HTR-8/SVneo (cell line): ENCODE results near the gene EGFL8.
"Not testable (repeated sequence)": the region's sequence is repeated elsewhere in the genome, so short reads cannot be mapped to it uniquely, and the experiment has no call there.

ENCODE experiments used
- DNase-seq: peaks from one replicate; pipeline ENCODE4 v3.0.0; 2011; ENCODE audit warnings: low spot score, mixed read lengths; ENCODE audit not compliant: insufficient read length
- FAIRE-seq: peaks from 2 replicates; lab custom pipeline; 2011; peaks lifted over from hg19 to GRCh38; lab: Jason Lieb, UNC

EGFL8 gene

DNA sequence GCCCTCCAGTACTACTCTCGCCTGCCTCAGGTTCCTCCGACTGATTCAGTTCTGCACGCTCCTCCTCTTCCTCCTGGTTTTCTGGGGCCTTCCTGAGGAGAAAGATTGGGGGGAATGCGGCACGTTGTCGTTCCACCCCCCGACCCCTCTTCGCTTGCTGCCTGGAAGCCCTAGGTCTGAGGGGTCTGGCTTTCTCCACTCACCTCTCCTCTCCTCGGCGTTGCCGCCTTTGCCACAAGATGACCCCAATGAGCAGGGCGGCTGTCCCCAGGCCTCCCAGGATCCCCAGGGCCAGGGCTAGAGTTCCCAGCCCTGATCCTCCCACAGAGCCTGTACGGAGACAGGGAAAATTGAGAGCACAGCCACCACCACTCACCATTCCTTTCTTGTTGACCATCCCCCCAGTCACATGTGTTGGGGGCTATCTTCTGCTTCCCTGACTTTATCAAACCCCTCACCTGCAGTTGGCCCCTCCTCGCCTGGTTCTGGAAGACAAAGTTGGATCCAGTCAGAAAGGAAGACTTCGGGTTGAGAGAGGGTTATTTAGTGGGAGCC, 16.8 kb downstream of the EGFL8 start:
- DNase-seq (no peak), FAIRE-seq (no peak)

DNA sequence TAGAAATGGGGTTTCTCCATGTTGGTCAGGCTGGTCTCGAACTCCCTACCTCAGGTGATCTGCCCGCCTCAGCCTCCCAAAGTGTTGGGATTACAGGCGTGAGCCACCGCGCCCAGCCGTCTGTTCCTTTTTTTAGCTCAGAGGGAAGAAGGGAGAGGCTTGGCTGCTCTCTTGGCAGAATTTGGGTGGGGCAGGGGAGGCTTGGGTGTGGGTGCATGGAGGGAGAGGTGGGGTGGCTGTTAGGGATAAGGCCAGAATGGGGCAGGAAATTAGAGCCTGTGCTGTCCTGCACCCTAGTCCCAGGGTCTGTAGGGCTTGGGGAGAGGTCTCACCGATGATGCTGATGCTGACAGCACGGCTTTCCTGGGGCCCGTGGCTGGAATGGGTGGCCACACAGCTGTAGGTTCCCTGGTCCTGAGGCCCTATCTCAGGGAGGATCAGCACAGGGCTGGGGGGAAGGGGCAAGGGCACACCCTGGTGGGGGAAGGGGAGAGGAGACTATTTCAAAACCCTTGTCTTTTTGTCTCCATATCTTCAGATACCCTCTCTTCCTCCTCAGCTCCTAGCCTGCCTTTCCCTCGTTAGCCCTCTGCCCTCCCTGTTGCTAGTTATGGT, 17.6 kb downstream of the EGFL8 start:
- DNase-seq (no peak), FAIRE-seq (no peak)

GRCh38 chr6:32182555-32182981, 18.2 kb downstream of the EGFL8 start:
- no peak for DNase-seq
- FAIRE-seq, result no peak

DNA sequence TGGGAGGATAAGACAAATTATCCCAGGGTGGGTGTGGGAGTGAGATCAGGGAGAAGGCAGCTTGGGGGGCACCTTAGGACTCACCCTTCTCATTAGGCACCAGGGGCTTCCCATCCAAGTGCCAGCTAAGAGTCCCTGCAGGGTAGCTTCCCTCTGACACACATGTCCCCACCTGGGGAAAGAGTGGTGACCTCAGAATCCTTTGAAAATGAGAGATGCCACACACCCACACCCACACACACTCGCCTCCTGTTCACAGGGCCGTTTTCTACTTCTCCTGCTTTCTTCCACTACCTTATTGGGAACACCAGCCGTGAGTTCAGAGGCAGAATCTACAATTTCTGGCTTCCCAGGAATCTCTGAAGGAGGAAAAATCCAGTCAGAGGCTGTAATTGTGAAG, 18.6 kb downstream of the EGFL8 start:
- DNase-seq (no peak), FAIRE-seq (no peak)

GRCh38 chr6:32183483-32184083, 19.2 kb downstream of the EGFL8 start:
- FAIRE-seq (no peak), DNase-seq (no peak)

- FAIRE-seq (no peak), DNase-seq (no peak)
Measured at GRCh38 chr6:32184084-32184640, 19.8 kb downstream of the EGFL8 start, which contains the start of gene AGER. Gene AGER, minus strand, starts transcription at chr6:32184253. Its CDS starts 31 bp downstream, at chr6:32184222.

DNA sequence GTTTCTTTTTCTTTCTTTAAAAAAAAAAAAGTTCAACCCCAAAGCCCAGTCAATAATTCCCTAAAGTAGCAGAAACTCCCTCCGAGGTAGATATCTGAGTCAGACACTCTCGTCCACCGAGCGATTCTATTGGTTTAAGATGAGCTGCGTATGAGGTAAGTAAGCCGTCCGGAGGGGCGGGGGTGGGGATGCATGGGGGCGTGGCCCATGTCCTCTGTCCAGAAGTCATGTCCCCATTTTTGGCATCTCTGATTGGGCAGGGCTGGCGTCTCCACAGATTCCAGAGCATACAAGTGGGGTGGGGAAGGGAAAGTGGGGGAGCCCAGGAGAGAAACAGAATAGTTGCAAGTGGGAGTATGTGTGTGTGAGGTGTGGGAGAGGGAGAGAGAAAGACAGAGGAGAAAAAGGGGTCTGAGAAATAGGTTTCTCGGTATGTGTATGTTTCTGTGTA, 21.3 kb downstream of the EGFL8 start:
- peak; percentile 63 for FAIRE-seq
- DNase-seq, result not testable (repeated sequence)

DNA sequence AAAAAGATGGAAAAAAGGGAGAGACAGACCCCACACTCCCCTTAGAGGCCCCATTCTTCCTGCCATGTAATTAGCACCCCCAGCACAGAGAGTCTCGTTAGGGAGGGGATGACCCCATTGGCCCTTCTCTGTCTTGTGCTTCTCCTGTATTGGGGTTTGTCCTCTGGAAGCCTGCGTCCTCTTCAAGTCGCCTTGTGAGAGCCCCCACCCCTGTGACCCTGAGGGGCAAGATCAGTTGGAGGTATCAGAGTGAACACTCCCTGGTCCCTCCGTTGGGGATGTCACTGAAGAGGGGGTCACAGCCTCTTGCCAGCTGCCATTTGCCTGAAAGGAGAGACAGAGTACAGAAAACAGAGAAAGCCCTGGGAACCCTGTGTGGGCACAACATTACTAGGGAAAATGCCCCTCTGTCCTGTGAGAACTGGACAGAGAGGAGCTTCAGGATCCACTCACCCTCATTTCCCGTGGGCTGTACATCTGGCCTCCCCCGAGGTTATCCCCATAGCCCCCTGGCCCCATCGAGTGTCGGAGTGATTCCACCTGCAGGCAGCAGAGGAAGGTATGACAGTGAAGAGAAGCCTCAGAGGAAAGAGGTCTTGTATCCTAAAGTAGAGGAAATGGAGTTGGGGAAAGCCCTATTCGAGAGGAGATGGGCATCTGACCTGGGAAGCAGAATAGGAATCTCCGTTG, 21.9 kb downstream of the EGFL8 start:
- FAIRE-seq, DNase-seq: not testable (repeated sequence)

DNA sequence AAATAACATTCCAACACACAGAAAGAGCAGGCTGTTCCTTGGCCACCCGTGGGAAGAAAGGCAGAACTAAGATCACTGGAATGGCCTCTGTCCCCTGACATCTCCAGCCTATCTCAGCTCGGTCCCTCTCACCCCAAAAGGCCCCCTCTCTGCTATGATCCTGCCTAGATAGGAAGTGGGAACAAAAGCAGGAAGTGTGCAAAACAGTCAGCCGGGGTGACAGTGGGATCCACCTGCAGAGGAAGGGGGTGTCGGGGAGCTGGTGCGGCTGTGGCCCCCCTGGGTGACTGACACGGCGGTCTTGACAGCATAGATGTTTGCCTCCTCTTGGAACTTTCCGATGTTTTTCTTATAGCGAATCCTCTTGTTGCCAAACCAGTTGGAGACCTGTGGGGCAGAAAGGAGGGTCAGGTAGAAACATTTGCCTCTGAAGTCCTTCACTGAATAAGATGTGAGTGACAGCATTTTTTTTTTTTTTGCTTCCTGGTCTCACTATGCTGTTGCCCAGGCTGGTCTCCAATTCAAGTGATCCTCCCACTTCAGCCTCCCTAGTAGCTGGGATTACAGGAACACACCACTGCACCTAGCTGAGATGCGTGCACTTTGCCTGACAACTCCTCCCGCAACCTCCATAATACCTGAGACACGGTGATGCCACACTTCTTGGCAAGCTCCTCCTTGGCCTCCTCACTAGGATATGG, 22.8 kb downstream of the EGFL8 start:
- DNase-seq, result no peak

DNA sequence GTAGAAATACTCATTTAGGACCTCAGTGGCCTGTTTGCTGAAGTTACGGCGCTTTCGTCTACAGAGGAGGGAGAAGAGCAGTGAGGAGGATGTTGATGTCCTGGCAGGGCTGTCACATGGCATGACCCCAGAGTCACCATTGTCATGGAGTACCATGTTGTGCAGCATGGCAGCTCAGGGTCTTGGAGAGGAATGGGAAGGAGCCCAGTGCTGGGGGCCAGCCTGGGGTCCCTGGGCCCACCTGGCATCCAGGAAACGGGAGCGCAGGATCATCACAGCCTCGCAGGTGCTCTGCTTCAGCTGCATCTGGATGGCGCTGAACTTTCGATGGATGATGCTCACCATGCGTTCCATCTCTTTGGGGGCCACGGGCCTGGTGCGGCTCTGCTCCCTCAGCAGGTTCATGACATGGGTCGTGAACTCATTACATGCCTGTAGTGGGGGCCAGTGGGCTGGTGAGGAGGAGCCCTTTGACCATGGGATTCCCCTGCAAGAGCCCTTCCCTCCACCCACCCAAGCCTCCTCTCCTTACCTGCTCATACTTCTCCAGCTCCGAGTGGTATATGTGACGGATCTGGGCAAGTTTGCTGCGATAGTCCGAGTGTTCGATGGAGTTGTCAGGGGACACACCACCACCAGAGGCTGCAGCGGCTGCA, 23.5 kb downstream of the EGFL8 start:
- not testable (repeated sequence) for FAIRE-seq, DNase-seq

More for the DNA sequence above, 22.8 kb downstream of the EGFL8 start:
- no peak for FAIRE-seq

DNA sequence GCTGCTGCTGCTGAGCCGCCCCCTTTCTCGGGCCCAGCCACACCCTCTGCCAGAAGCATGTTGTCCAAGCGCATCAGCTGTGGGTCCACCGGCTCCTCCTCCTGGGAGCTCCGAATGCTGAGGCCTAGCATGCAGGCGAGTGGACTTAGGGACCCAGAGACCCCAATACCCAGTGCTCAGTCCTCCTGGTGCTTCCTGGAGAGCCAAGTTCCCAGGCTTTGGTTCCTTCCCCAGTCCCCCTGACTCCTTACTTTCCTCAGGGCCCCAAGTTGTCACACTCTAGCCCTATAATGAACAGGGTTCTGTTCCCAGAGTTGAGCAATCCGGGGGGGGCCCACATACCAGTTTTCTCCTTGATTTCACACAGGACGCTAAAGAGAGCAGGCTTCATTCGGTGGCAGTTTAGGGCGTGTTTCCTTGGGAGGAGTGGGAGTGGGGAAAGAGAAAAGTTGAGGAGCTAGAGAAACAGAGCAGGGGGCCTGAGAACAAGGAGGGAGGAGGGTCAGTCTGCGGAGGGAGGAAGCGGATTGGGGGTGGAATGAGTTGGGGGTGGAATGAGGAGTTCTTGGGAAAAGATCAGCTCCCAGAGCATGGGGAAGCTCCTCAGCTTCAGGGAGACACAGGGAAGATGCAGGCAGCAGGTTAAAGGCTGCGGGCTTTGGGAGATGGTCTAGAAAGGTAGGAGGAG, 24.1 kb downstream of the EGFL8 start:
- FAIRE-seq (no peak), DNase-seq (no peak)

- DNase-seq (no peak), FAIRE-seq (no peak)
Measured at GRCh38 chr6:32189069-32189741, 24.8 kb downstream of the EGFL8 start.

DNA sequence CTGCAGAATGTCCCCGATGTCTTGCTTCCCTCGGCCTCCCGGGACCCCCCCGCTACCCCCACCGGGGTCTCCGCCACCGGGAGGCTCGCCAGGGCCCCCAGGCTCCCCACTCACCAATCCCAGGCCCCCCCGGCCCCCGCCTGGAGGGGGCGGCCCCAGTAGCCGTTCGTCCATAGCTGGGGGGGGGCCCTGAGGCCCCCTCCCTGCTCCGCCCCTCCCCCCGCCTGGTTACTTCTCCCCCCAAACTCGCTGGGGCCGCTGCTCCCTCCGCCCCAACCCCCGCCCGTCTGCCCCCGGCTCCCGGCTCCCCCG, 25.3 kb downstream of the EGFL8 start:
- DNase-seq (no peak), FAIRE-seq (no peak)

DNA sequence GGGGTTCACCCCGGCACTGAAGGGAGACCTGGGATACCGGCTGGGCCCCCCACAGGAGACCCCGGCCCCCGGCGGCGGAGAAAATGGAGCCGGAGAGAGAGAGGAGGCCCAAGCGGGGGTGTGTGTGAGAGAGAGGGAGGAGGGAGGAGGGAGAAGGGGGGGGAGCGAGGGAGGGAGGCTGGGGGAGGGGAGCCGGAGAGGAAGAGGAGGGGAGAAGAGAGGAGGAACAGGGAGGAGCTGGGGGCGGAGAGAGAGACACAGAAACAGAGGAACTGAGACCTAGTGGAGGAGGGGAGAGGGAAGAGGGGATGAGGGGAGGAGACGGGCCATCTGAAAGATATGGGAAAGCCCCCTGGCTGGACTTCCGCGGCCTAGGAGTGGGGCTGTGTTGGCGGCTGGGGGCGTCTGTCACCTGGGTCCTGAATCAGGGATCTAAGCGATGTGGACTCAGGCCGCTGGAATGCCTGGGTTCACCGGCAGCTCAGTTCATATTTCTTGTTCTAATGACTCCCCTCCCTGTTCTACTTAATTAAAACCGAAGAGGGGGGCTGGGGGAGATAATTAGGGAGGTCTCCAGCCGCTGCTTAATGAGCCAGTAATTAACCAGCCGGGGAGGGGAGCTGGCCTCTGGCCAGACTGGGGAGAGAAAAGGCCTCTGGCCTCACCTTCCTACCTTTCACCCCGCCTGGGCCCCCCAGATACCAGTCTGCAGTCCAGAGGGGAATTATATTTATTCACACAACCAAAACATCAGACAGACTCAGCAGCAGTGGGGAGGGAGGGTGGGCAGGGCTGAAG, 25.9 kb downstream of the EGFL8 start, which contains the start of gene PBX2:
Gene PBX2 (minus strand): TSS at position 149 of the 798 bp plus-strand sequence. CDS start 287 bp downstream, outside the sequence.
- FAIRE-seq (no peak), DNase-seq (peak; percentile 70)

DNA sequence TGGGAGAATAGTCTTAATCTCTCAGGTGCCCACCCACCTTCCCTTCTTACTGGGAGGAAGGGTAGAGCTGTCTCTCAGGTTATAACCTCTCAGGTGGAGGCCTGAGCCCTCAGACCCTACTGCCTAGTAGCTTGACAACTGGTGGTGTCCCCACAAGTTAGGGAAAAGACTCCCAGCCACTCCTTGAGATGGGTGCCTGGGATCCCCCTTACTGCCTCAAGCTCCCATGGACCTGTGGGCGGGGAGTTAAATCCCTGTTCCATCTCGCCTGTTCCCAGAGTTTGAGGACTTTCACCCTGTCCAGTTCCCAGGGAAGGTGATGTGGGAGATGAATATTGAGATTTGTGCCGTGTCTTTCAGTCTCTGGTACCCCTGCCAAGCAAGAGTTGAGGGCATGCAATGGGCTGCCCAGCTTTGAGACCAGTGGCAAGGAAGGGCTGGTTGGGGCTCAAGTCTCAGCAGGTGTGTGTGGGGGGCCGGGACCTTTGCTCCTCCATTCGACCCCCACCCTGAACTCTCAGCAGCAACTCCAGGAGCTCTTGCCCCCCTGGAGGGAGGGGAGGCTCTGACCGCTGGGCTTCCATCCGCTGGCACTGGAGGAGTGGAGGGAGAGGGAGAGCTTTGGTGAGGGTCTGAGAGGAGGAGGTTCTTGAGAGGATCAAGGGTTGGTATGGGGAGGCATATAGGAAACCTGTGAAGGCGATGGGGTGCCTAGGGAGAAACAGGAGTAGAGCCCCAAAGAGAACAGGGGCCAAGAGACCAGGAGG, 26.7 kb downstream of the EGFL8 start:
- DNase-seq (no peak), FAIRE-seq (no peak)

DNA sequence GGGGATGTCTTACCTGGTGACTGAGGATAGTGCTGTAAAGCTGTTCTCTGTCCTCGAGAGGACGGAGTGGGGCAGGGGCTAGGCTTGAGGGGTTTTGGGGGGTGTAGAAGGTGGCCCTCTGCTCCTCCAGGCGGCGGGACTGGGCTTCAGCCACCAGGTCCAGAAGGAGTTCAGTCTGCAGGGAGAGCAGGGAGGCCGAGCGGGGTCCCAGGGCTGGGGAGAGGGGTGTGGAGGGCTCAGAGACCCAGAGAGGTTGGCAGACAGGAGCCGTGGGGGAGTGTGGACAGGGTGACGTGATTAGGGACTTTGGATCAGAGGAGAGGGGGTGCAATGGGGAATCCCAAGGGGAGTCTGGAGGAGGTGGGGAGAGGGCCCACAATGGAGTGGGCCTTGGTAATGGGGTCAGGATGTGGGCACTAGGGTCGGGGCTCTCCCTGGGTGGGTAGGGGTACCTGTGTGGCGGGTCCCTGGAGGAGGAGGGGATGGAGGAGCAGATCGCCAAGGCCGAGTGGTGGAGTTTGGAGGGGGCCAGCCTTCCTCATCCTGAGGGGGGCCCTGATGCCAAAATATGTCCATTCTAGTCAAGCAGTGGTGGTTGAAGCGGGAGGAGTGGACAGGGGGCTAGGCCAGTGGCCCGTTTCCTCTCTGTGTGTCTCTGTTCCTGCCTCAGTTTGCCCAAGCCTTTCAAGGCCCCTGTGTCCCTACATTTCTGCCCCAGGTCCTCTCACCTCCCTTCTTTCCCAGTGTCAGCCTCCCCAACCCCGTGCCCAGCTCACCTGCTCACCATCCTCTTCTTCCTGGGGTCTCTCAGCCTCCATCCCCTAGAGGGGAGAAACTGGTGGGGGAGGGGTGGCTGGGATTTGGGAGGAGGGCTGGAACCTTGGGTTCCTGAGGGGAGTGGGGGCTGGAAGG, 27.6 kb downstream of the EGFL8 start:
- no peak for FAIRE-seq
- no peak for DNase-seq
